HCEC 1CT (cell line): Measurements from ENCODE around the gene LIF.
A peak's percentile ranks its signal among the peaks of the same experiment; 100 is the strongest.

Experiments used
- DNase-seq: peaks from one replicate; pipeline ENCODE4 v3.0.0-alpha.2; 2017

Gene LIF

DNA sequence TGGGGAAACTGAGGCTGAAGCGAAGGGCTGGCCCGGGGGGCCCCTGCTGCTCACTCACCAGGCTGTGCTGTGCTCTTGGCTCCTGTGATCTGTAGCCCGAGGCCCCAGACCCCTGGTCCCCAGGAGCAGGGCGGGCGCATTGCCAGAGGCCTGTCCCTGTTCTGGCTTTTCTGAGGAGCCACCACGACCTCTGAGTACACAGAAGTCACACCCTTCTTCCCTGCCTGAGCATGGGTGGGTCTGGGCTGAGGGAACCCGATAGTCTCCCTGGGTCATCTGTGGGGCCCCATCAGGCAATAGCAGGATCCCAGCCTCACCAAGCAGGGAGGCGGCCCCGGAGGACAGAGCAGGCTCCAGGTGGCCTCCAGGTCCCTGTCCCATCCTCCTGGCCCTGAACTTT, 37.6 kb upstream of the LIF start:
- DNase-seq, result no peak

DNA sequence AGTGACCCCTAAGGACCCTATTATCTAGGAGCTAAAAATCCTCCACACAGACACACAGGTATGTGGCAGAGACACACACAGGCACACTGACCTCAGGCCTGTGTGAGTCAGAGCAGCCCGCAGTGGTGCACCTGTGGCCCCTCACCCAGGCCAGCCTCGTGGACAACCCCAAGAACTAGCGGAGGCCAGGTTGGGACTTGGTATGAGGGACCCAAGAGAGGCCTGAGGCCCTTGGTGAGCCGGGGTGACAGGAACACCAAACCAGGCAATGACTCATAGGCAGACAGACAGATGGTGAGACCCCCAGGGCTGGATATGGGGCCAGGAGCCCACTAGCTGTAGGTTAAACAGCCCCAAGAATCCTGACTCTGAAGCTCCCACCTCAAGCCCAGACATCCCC, 36.8 kb upstream of the LIF start:
- no peak for DNase-seq

DNA sequence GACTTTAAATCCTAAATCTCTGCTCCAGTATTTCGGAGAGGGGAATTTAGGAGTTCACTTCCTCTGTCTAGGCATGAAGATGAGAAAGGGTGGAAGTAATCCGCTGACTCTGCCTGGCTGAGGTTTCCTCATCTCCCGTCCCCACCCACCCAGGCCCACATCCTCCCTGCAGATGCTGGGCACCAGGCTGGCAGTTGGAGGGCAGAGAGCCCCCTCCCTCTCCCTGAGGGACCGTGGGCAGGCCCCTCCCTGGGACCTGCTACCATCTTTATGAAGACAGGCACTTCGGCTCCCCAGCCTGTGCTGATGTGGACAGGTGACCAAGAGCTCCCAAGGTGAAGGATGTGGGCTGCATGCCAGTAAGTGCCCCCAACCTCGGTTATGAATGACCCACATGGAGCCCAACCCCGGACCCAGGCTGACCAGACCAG, 36.1 kb upstream of the LIF start:
- DNase-seq, result no peak

DNA sequence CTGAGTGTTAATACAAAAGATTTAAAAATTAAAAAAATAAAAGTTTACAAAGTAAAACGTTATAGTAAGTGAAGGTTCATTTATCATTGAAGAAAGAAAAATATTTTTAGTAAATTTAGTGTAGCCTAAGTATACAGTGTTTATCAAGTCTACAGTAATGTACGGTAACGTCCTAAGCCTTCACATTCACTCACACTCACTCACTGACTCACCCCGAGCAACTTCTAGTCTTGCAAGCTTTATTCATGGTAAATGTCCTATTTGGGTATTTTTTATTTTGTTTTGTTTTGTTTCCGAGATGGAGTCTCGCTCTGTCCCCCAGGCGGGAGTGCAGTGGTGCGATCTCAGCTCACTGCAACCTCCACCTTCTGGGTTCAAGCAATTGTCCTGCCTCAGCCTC, 33.9 kb upstream of the LIF start:
- DNase-seq, result no peak

DNA sequence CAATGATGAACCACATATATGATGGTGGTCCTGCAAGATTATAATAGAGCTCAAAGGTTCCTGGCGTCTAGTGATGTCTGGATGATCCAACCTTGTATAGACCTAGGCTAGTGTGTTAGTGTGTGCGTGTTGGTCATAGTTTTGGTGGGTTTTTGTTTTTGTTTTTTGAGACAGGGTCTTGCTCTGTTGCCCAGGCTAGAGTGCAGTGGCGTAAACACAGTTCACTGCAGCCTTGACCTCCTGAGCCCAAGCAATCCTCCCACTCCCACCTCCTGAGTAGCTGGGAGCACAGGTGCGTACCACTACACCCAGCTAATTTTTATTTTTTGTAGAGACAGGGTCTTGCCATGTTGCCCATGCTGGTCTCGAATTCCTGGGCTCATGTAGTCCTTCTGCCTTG, 33.4 kb upstream of the LIF start:
- DNase-seq, result no peak

DNA sequence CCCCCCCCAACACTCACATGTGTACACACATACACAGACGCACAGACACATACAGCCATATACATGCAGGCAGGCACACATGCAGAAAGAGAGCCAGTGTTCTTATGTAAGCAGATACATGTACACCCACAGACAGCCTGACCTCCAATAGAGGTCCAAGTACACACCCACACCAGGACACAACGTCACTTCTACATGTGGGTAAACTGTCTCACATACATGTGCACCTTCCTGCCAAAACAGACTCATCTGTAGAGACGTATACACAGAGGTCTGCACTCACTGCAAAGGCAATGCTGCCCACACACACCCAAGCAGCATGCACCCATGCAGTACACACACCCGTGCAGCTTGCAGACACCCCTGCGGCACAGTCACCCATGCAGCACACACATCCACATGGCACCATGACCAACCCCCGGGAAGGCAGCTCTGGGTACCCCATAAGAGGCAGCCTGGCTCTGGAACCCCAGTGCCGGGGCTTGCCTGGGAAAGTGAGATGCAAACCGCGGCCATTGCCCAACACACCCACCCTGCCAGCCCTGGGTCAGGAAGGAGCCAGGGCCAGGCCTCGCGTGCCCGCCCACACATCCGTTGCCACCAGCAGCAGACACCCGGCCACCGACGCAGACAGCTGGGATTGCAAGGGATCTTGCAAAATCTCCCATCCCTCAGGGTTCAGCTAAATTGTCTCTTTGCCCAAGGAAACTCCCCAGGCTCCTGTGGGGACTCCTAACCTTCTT, 32.7 kb upstream of the LIF start:
- DNase-seq, result no peak

DNA sequence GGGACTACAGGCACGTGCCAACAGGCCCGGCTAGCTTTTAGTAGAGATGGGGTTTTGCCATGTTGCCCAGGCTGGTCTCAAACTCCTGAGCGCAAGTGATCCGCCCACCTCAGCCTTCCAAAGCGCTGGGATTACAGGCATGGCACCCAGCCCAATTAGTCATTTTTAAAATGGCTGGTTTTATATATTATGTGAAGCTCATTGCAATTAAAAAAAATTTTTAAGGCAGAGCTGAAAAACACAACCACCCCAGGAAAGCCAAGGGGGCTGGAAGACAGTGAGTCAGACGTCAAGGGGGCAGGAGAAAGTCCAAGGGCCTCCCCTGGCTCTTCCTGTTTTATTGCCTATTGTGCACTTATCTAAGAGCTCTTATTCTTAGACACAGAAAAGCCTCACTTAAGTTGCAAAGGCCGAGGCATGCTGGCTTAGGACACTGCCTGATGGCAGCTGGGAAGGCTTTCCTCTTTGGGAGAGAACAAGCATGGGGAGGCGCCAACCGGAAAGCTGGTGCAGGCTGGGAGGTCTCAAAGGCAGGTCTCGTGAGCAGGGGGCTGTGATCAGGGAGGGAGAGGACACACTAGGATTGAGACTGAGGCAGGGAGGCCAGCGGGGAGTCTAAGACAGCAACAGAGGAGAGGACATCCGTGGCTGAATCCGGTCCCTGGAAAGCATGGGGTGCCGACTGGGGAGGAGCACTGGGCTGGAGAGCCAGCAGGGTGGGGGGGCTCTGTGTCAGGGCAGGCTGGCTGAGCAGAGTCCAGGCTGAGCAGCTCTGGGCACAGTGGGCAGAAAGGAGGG, 31.2 kb upstream of the LIF start:
- peak; percentile 47 for DNase-seq

DNA sequence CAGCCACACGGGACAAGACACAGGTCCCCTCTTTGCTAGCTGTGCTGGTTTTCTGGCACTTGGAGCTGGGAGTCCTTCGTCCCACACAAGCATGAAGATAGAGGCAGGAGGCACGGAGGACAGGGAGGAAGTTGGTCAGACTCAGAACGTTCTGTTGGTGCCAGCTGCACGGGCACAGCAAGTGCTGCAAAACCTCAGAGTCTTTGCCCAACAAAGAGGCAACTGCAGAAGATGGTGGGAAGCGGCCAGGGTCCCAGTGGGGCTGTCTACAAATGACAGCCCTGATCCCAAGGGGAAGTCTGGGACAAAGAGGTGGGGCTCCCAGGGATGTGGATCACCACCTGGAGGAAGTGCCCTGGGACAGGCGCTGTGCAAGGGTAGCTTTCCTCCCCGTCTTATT, 29.5 kb upstream of the LIF start:
- DNase-seq, result no peak

DNA sequence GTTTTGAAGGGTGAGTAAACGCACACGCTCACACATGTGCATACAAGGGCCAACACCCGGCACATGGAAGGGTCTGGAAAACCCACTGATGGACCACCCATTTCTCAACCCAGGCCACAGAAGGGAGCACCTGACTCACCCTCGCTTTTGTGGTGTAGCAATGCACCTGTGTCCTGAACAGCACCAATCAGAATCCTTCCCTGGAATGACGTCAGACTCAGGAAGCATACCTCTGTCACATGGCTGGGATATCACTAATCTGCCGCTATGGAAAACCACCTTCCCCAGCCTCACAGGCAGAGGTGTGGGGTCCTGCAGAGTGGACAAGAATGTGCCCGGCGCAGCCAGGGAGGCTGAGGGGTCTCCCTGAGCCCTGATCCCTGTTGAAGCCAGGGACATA, 29.1 kb upstream of the LIF start:
- DNase-seq, result no peak

DNA sequence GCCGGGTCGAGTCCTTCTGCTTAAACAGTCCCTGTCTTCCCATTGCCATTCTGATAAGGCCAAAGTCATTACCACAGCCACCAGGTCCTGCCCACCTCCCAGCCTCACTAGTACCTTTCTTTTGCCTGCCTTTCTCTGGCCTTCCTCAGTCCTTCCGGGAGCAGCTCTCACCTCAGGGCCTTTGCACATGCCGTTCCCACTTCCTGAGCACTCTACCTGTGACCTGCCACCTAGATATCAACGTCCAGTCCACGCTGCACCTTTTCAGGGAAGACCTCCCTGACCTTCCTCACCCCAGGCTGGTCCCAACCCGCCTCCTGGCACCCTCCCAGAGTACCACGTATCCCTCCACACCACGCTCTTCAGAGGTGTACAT, 27.9 kb upstream of the LIF start:
- DNase-seq, result no peak

DNA sequence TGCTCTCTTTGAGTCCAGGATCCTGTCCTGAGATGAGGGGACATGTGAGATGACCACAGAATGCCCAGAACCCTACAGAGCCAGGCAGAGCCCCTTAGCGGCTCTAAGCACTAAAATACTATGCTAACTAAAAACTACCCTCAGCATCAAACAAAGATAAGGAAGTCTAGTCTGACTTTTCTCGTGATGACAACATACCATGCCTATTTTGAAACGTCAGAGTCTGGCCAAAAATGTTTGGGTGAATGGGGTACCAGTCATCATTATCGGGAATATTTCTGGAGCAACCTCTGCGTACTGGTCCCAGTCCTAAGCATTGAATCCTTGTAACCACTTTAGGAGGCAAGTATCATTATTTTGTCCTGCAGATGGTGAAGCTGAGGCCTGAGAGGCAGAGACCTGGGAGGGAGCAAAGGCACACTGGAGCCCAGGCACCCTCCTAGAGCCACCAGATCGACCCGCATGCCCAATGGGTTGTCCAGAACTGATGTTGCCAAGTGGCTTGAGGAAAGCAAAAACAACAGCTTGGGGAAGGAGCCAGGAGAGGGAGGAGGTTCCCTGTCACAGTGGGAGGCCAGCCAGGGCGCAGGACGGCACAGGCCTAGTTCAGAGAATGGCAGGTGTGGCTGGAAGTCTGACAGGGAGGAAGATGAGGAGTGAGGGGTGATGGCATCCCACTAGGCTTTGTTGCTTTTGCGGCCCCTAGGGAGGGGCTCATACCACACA, 27.3 kb upstream of the LIF start:
- DNase-seq, result no peak

DNA sequence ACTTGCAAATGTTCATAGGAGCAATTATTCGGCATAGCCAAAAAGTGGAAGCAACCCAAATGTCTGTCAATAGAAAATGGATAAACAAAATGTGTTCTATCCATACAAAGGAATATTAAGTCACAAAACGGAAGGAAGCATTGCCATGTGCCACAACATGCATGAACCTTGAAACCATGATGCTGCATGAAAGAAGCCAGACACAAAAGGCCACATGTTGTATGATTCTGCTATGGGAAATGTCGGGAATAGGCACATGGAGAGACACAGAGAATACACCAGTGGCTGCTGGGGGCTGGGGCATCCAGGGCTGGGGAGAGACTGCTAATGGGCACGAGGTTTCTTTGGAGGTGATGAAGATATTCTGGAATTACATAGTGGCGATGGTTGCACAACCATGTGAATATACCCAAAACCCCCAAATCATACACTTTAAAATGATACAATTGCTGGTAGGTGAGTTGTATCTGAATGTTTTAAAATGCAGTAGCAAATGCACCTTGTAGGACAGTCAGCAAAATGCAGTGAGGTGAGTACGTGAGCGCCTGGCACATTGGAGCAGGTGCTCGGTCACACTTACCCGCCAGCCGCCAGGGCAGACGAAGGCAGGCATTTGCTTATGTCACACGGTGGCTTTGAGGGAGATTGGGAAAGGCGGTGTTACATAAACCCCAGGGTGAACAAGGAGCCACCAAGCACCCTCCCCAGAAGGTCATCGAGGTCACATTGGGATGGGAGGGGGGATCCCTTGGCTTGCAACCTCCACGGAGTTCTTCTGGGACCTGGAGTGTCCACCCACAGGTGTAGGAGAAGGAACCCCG, 26.4 kb upstream of the LIF start:
- DNase-seq, result no peak

DNA sequence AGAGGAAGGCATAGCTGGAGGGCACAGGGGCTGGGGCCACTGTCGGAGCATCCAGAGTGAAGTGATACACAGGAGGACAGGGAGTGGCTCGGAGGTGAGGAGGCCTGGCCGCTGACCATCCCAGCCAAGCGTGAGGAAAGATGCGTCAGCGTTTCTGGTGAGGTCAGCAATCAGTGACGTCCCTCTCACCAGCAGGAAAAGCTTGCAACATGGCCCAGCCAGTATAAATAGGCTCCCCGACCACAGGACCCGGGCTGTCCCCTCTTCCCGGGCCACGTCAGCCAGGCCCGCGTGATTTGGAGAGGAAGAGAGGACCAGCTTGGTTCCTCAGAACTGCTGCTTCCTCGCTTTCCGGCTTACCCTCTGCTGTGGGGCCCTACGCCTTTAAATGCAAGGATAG, 24.3 kb upstream of the LIF start:
- peak; percentile 77 for DNase-seq

DNA sequence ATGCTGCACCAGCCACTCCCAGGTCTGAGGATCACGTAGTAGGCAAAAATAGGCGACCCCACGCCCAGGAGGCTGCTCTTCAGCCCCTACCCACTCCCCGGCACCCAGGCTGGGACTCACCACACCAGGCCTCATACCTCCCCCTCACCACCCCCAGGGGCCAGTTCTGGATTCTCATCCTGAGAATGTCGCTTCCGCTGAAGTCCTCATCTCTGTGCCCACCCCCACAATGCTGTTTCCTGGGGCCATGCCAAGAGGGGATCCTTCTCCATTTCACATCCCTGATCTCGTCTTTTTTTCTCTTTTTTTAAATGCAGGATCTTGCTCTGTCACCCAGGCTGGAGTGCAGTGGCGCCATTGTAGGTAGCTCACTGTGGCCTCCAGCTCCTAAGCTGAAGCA, 21.8 kb upstream of the LIF start:
- DNase-seq, result no peak

DNA sequence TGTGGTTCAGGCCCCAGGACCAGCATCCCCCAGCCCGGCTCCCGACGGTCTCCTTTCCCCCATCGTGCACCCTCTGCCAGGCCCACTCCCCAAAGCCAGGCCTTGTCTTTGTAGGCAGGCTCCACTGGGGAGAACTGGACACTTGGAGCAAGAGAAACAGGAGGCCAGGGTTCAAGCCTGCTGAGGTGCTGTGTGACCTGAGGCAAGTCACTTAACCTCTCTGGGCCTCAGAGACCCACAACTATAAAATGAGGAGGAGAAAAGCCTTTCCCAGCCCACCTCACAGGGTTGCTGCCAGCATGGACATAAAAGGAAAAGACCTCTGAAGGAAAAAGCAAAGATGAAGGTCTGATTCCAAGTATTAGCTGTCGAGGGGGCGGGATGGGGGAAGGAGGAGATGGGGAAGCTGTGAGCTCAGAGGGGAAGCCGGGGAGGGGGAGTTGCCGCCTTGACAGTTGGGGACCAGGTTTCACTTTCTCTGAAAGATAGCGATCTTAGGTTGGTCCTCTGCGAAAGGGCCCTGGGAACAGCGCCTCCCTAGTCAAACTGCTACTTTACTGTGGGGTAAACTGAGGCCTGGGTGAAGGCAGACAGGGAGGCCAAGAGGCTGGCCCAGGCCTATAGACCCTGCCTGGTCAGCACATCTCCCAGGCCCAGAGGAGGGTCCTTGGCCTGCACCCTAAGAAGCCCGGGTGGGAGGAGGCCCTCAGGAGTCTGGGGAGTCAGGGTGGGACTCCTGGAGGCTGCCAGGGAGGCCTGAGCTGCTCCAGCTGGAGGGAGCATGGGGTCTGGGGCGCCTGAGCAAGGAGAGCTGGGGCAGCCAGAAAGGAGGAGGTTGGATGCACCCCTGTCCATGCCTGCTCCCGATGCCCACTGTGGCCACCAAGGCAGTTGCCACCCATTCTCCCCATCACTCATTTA, 21.1 kb upstream of the LIF start:
- DNase-seq, result no peak

DNA sequence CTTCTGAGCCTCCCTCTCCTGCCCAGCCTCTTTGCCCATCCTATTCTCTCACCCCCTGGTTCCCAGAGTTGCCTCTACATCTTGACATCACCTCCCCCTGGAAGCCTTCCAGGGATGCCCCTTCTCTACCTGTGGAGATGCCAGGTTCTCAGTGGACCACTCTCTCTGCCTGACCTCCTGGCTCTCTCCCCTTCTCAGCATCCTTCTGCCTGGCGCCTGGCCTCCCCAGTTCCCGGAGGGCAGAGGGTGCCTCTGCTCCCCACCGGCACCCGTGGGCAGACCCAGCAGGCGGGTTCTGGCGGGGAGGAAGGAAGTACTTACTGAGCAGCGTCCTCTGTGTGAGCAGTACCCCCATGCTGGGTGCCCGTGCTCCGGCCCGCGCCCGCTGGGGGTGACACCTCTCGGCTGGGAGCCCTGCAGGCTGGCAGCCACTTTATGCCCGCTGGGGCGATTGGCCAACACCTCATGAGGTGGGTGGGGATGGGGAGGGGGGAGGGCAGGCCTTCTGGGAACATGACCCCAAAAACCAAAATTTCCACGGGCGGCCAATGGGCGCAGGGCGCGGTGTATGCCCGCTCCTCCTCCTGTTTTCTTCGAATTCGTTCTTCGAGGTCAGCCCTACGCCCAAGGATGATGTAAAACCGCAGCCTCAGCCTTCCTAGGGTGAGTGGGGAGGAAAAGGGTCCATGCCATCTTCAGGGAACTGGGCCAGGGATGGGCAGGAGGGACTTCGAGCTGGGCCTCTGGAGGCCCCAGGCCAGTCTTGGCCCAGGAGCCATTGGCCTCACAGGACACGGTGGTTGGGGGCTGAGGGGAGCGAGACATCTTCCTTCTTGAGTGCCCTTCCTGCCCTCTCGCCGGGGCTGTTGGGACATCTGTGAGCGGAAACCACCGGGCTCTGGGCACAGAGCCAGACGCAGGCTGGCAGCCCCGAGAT, 20.2 kb upstream of the LIF start, which contains the start of gene OSM:
OSM (minus strand) TSS at position 407 of the 937 bp plus-strand sequence; CDS start at position 355, 52 bp downstream.
- DNase-seq, result no peak

DNA sequence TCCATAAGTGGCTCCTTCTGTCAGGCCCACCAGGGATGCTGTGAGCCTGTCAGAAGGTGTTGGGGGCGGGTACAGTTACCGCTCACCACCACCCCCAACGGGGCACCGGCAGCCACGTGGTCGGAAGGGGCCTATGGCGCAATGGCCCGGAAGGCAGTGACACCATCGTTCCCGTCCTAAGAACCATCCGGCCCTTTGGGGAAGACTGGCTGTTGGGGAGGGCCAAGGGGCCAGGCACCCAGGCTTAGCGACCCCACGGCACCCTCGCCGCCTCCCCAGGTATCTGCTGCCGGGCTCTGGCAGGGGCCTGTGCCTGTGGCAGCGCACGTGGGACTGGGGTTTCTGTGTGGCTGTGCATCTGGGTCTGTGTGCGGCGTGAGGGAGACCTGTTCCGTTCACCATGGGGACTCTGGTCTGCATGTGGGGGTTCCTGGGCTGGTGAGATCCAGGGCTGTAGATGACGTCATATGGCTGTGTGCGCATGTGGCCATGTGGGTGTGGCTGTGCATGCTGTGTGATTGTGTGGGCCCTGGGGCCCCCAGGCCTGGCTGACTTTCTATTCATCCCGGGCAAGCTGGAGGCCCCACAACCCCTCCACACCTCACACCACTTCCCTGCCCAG, 19.4 kb upstream of the LIF start:
- DNase-seq, result no peak

DNA sequence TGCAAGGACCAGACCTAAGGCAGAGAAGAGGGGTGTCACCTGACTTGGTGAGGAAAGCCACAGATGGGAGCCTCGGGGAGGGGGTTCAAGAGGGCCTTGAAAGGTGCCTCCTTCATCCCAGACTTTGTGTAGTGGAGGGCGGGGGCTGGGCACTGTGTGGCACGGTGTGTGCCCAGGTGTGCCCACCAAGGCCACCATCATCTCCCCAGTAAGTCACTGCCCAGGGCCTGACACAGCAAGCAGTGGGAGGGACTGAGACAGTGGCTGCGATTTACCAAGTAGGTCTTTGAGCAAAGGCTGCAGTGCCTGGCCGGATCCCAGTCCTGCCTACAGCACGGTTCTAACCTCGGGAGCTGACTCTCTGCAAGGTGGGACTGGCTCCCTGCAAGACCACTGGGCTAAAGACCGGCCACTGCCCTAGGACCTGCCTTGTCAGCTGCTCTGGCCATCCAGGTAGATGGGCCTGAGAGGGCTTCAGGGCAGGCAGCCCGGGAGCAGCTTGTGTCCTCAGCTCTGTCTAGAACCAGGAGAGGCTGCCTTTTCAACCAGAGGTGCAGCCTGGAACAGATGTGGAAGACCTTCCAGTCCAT, 18.7 kb upstream of the LIF start:
- DNase-seq, result no peak

DNA sequence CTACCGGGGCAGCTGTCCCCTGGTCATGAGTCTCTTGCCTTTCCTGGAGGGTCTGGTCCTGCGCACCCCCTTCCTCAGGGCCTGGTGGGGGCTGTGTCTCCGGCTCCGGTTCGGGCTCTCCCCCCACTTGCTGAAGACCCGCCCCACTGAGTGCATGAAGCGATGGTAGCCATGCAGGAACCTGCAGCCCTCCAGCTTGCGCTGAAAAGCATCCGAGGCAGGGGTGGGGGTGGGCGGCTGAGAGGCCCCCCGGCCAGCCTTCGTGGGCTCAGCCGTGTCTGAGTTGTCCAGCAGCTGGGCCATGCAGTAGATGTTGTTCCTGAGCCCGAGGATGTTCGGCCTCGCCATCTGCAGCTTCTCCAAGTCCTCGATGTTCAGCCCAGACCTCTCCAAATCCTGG, 17.3 kb upstream of the LIF start:
- DNase-seq, result no peak
